Measurements from ENCODE around the gene IRAK3.
"Not testable (repeated sequence)": the region's sequence is repeated elsewhere in the genome, so short reads cannot be mapped to it uniquely, and the experiment has no call there.

The IRAK3 gene

GRCh38 chr12:66269142-66269541 is 80.1 kb downstream of the IRAK3 start:
- no peak for DNase-seq

- DNase-seq = peak in 1 of 2 experiments; percentile 61
Measured at GRCh38 chr12:66269757-66270383, 80.9 kb downstream of the IRAK3 start.

- DNase-seq = no peak
Measured at GRCh38 chr12:66270613-66271012, 81.6 kb downstream of the IRAK3 start.

GRCh38 chr12:66272650-66273049 is 83.6 kb downstream of the IRAK3 start:
- no peak for DNase-seq

GRCh38 chr12:66273147-66273546 is 84.1 kb downstream of the IRAK3 start:
- DNase-seq = no peak

GRCh38 chr12:66275040-66275439 is 86.0 kb downstream of the IRAK3 start:
- no peak for DNase-seq

GRCh38 chr12:66279123-66279712 is 90.2 kb downstream of the IRAK3 start:
- DNase-seq = peak; percentile 23 to 55

- DNase-seq = no peak
Measured at GRCh38 chr12:66280561-66280960, 91.5 kb downstream of the IRAK3 start.

GRCh38 chr12:66282244-66282643 is 93.2 kb downstream of the IRAK3 start:
- DNase-seq = no peak

GRCh38 chr12:66287275-66287674 is 98.3 kb downstream of the IRAK3 start:
- no peak for DNase-seq

GRCh38 chr12:66288121-66288520 is 99.1 kb downstream of the IRAK3 start:
- DNase-seq = no peak

- no peak for DNase-seq
Measured at GRCh38 chr12:66289485-66289884, 100.5 kb downstream of the IRAK3 start.

- DNase-seq = no peak
Measured at GRCh38 chr12:66290716-66291200, 101.7 kb downstream of the IRAK3 start.

- no peak for DNase-seq
Measured at GRCh38 chr12:66296176-66296683, 107.2 kb downstream of the IRAK3 start.

- DNase-seq = no peak
Measured at GRCh38 chr12:66297080-66297479, 108.1 kb downstream of the IRAK3 start.

- DNase-seq = no peak
Measured at GRCh38 chr12:66297923-66298322, 108.9 kb downstream of the IRAK3 start.

- DNase-seq = peak; percentile 86 to 97
Measured at GRCh38 chr12:66301944-66302826, 113.2 kb downstream of the IRAK3 start, which contains the start of gene HELB. TSS of gene HELB (plus strand) at chr12:66302493. CDS start at chr12:66302604, 111 bp downstream.

GRCh38 chr12:66302827-66303169 is 113.8 kb downstream of the IRAK3 start:
- DNase-seq = no peak

GRCh38 chr12:66303316-66303804 is 114.3 kb downstream of the IRAK3 start:
- DNase-seq = not testable (repeated sequence)
